ENCODE results near the gene NTRK1.

The NTRK1 gene

GRCh38 chr1:156864796-156865195 lies 4.1 kb downstream of the NTRK1 start:
- Histone ChIP-seq H3K36me3 (replicated peaks) (no peaks in the 10 kb centered on the region), H3K4me3 (ENCODE audit: low read depth, low read length) (no peak overlapping the region), H3K27me3 (replicated peaks) (peaks cover 18% of the 10 kb centered on the region)

GRCh38 chr1:156865258-156865657 lies 4.6 kb downstream of the NTRK1 start:
- Histone ChIP-seq H3K27ac (no peak overlapping the region), H3K4me3 (ENCODE audit: low read depth, low read length) (no peak overlapping the region), H3K36me3 (replicated peaks) (no peaks in the 10 kb centered on the region), H3K27me3 (replicated peaks) (peaks cover 13% of the 10 kb centered on the region)
- DNase-seq: no peak
- in situ Hi-C loops (cut with HindIII; ENCODE audit: low pct_ligation_motif_present, low sequenced_read_pairs): no loop called here
- TF ChIP-seq CTCF (IDR thresholded peaks at IDR 0.05; ENCODE audit: low read depth, low read length, missing control alignments): no peak

More at GRCh38 chr1:156864796-156865195, 4.1 kb downstream of the NTRK1 start:
- DNase-seq: no peak
- in situ Hi-C loops (cut with HindIII; ENCODE audit: low pct_ligation_motif_present, low sequenced_read_pairs): no loop called here
- no peak for TF ChIP-seq CTCF (IDR thresholded peaks at IDR 0.05; ENCODE audit: low read depth, low read length, missing control alignments)
- no peak overlapping the region for H3K27ac ChIP-seq

- in situ Hi-C loops (cut with HindIII; ENCODE audit: low pct_ligation_motif_present, low sequenced_read_pairs): no loop called here
- Histone ChIP-seq H3K36me3 (replicated peaks) (no peaks in the 10 kb centered on the region), H3K27me3 (replicated peaks) (peaks cover 9% of the 10 kb centered on the region), H3K4me3 (ENCODE audit: low read depth, low read length) (no peak overlapping the region), H3K27ac (no peak overlapping the region)
- no peak for TF ChIP-seq CTCF (IDR thresholded peaks at IDR 0.05; ENCODE audit: low read depth, low read length, missing control alignments)
- DNase-seq: no peak
Observed at GRCh38 chr1:156865865-156866248, 5.2 kb downstream of the NTRK1 start.

- DNase-seq: no peak
- in situ Hi-C loops (cut with HindIII; ENCODE audit: low pct_ligation_motif_present, low sequenced_read_pairs): no loop called here
- H3K27me3 ChIP-seq (replicated peaks): peaks cover 4% of the 10 kb centered on the region
Observed at GRCh38 chr1:156866249-156866909, 5.7 kb downstream of the NTRK1 start.

GRCh38 chr1:156868341-156868740 lies 7.7 kb downstream of the NTRK1 start:
- H3K4me3 ChIP-seq (ENCODE audit: low read depth, low read length): no peak overlapping the region

More at GRCh38 chr1:156866249-156866909, 5.7 kb downstream of the NTRK1 start:
- no peak for TF ChIP-seq CTCF (IDR thresholded peaks at IDR 0.05; ENCODE audit: low read depth, low read length, missing control alignments)
- Histone ChIP-seq H3K27ac (no peak overlapping the region), H3K36me3 (replicated peaks) (no peaks in the 10 kb centered on the region), H3K4me3 (ENCODE audit: low read depth, low read length) (no peak overlapping the region)

More at GRCh38 chr1:156868341-156868740, 7.7 kb downstream of the NTRK1 start:
- TF ChIP-seq CTCF (IDR thresholded peaks at IDR 0.05; ENCODE audit: low read depth, low read length, missing control alignments): no peak
- no peak for DNase-seq
- H3K36me3 ChIP-seq (replicated peaks): no peaks in the 10 kb centered on the region
- in situ Hi-C loops (cut with HindIII; ENCODE audit: low pct_ligation_motif_present, low sequenced_read_pairs): no loop called here
- no peaks in the 10 kb centered on the region for H3K27me3 ChIP-seq (replicated peaks)
- no peak overlapping the region for H3K27ac ChIP-seq
